ENCODE measurements around the gene SEMA6D. TPM values are rescaled to one million over a fixed set of nuclear protein-coding genes. Genes with fewer than 3 reads are reported as not detected.

The SEMA6D gene
- total and polyA plus RNA-seq, 2 donors from 2014 or later = 12.9 to 16.9 TPM

DNA sequence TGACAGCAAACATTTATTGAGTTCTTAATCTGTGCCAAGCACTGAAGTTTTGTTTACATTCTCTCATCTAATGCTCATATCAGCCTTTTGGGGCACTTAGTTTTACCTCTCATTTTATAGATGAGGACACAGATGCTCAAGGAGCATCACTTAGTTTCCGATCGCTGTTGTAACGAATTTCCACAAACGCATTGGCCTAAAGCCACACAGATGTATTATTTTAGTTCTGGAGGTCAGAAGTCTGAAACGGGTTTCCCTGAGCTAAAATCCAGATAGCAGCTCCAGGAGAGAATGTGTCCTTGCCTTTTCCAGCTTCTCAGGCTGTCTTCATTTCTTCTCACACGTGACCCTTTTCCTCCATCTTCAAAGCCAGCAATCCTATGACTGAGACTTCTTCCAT lies 11.1 kb downstream of the SEMA6D start:
- no peak overlapping the region for H3K9ac ChIP-seq (ENCODE audit: low read length in 3 of 3)
- H3K36me3 ChIP-seq (ENCODE audit: control insufficient read depth in 2 of 3, insufficient read depth in 3 of 3, low read length in 3 of 3) = no peaks in the 10 kb centered on the region
- H3K27me3 ChIP-seq (ENCODE audit: control insufficient read depth, insufficient read depth, low read length) = no peaks in the 10 kb centered on the region
- intact Hi-C loops (cut with DNase I) = no loop called here
- H3K27ac ChIP-seq (ENCODE audit: low read depth in 2 of 2, low read length in 2 of 2) = no peak overlapping the region
- DNase-seq (no peak), FAIRE-seq (no peak)
- H3K4me1 ChIP-seq (ENCODE audit: control insufficient read depth in 2 of 3, insufficient read depth in 2 of 3, low read depth in 1 of 3, low read length in 3 of 3) = peaks cover 0 to 2% (median 0%) of the 10 kb centered on the region in 3 donors
- TF ChIP-seq, protein P1, sequence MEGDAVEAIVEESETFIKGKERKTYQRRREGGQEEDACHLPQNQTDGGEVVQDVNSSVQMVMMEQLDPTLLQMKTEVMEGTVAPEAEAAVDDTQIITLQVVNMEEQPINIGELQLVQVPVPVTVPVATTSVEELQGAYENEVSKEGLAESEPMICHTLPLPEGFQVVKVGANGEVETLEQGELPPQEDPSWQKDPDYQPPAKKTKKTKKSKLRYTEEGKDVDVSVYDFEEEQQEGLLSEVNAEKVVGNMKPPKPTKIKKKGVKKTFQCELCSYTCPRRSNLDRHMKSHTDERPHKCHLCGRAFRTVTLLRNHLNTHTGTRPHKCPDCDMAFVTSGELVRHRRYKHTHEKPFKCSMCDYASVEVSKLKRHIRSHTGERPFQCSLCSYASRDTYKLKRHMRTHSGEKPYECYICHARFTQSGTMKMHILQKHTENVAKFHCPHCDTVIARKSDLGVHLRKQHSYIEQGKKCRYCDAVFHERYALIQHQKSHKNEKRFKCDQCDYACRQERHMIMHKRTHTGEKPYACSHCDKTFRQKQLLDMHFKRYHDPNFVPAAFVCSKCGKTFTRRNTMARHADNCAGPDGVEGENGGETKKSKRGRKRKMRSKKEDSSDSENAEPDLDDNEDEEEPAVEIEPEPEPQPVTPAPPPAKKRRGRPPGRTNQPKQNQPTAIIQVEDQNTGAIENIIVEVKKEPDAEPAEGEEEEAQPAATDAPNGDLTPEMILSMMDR (IDR thresholded peaks at IDR 0.05; ENCODE audit: borderline replicate concordance, extremely low read depth, insufficient read depth) = no peak
- H3K4me3 ChIP-seq (ENCODE audit: low read length in 3 of 3) = no peak overlapping the region
- H3K9me3 ChIP-seq (ENCODE audit: control insufficient read depth in 2 of 3, insufficient read depth in 1 of 3, low read length in 3 of 3) = no peaks in the 10 kb centered on the region

DNA sequence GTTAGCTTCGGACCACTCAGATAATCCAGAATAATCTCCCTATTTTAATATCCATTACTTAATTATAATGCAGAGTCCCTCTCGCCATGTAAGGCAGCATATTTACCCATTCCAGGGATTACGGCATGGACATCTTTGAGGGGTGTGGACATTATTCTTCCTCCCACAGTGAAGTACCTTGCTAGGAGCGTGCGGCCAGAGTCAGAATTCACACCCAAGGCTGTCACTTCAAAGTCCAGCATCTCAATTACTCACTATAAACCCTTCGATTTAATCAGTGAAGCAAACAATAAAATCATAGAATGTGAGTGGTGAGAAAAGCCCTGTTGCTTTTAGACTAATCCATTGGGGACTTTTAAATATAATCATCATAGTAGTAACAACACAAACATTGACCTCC lies 11.6 kb downstream of the SEMA6D start:
- no peaks in the 10 kb centered on the region for H3K36me3 ChIP-seq (ENCODE audit: control insufficient read depth in 2 of 3, insufficient read depth in 3 of 3, low read length in 3 of 3)

DNA sequence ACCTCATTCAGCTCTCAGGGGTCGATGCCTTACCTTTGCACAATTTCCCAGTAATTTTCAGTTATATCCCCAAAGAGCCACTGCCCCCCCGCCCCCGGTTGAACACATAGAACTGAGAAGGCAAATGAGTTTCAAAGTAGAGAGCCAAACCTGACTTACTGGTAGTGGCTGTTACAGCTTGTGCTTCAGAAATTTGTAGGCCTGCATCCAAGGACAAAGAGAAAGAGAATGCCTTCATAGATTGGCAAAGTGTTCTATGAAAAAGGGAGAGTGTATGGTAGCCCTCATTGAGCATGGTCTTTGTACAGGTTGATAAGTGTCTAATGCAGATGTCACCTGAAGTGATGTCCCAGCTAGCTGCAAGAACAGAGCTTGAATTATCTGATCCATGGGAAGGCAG lies 13.9 kb downstream of the SEMA6D start:
- Histone ChIP-seq H3K36me3 (ENCODE audit: control insufficient read depth in 2 of 3, insufficient read depth in 3 of 3, low read length in 3 of 3) (no peaks in the 10 kb centered on the region), H3K27me3 (ENCODE audit: control insufficient read depth, insufficient read depth, low read length) (no peaks in the 10 kb centered on the region), H3K4me3 (ENCODE audit: low read length in 3 of 3) (no peak overlapping the region), H3K9ac (ENCODE audit: low read length in 3 of 3) (no peak overlapping the region), H3K27ac (ENCODE audit: low read depth in 2 of 2, low read length in 2 of 2) (no peak overlapping the region), H3K4me1 (ENCODE audit: control insufficient read depth in 2 of 3, insufficient read depth in 2 of 3, low read depth in 1 of 3, low read length in 3 of 3) (peaks cover 0 to 2% (median 0%) of the 10 kb centered on the region in 3 donors), H3K9me3 (ENCODE audit: control insufficient read depth in 2 of 3, insufficient read depth in 1 of 3, low read length in 3 of 3) (no peaks in the 10 kb centered on the region)
- DNase-seq (no peak), FAIRE-seq (no peak)
- TF ChIP-seq, protein P1 (IDR thresholded peaks at IDR 0.05; ENCODE audit: borderline replicate concordance, extremely low read depth, insufficient read depth) = no peak
- intact Hi-C loops (cut with DNase I) = no loop called here

More for the DNA sequence above, 11.6 kb downstream of the SEMA6D start:
- DNase-seq (no peak), FAIRE-seq (no peak)
- no peaks in the 10 kb centered on the region for H3K9me3 ChIP-seq (ENCODE audit: control insufficient read depth in 2 of 3, insufficient read depth in 1 of 3, low read length in 3 of 3)
- no peak overlapping the region for H3K27ac ChIP-seq (ENCODE audit: low read depth in 2 of 2, low read length in 2 of 2)
- H3K27me3 ChIP-seq (ENCODE audit: control insufficient read depth, insufficient read depth, low read length) = no peaks in the 10 kb centered on the region
- H3K4me1 ChIP-seq (ENCODE audit: control insufficient read depth in 2 of 3, insufficient read depth in 2 of 3, low read depth in 1 of 3, low read length in 3 of 3) = peaks cover 0 to 2% (median 0%) of the 10 kb centered on the region in 3 donors
- no peak overlapping the region for H3K4me3 ChIP-seq (ENCODE audit: low read length in 3 of 3)
- intact Hi-C loops (cut with DNase I) = no loop called here
- TF ChIP-seq, protein P1 (IDR thresholded peaks at IDR 0.05; ENCODE audit: borderline replicate concordance, extremely low read depth, insufficient read depth) = no peak
- H3K9ac ChIP-seq (ENCODE audit: low read length in 3 of 3) = no peak overlapping the region

DNA sequence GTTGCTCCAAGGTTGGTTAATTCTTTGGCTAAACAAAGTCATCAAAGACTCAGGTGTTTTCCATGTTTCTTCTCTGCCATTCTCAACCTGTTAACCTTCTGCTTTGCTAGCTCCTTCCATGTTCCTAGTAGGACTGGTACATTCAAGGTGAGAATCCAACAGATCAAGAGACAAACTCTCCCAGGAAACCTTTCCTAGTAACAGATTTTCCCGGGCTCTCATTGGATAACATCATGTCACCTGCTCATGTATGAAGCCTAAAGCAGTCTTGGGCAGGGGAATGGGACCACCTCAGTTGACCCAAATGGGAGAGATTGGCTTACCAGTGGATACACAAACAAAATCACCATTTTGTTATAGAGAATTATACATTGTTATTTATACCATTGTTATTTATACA lies 14.9 kb downstream of the SEMA6D start:
- Histone ChIP-seq H3K27me3 (ENCODE audit: control insufficient read depth, insufficient read depth, low read length) (no peaks in the 10 kb centered on the region), H3K36me3 (ENCODE audit: control insufficient read depth in 2 of 3, insufficient read depth in 3 of 3, low read length in 3 of 3) (no peaks in the 10 kb centered on the region), H3K27ac (ENCODE audit: low read depth in 2 of 2, low read length in 2 of 2) (no peak overlapping the region), H3K4me1 (ENCODE audit: control insufficient read depth in 2 of 3, insufficient read depth in 2 of 3, low read depth in 1 of 3, low read length in 3 of 3) (peaks cover 0 to 2% (median 0%) of the 10 kb centered on the region in 3 donors), H3K9ac (ENCODE audit: low read length in 3 of 3) (no peak overlapping the region), H3K9me3 (ENCODE audit: control insufficient read depth in 2 of 3, insufficient read depth in 1 of 3, low read length in 3 of 3) (no peaks in the 10 kb centered on the region), H3K4me3 (ENCODE audit: low read length in 3 of 3) (no peak overlapping the region)
- FAIRE-seq = no peak
- intact Hi-C loops (cut with DNase I) = no loop called here
- TF ChIP-seq, protein P1 (IDR thresholded peaks at IDR 0.05; ENCODE audit: borderline replicate concordance, extremely low read depth, insufficient read depth) = no peak
- no peak for DNase-seq
